Measurements from ENCODE around the gene DNAH3. TPM values are rescaled to one million over a fixed set of nuclear protein-coding genes. Genes with fewer than 3 reads are reported as not detected.

DNAH3 gene
- total RNA-seq, 1 experiment from 2014 or later = 0.57 TPM

GRCh38 chr16:20942256-20942655, 208.4 kb downstream of the DNAH3 start (continued):
- no peak for TF ChIP-seq ZNF219 (CRISPR knock-in tag; IDR thresholded peaks at IDR 0.05; ENCODE audit: borderline replicate concordance)
- TF ChIP-seq, protein P1, sequence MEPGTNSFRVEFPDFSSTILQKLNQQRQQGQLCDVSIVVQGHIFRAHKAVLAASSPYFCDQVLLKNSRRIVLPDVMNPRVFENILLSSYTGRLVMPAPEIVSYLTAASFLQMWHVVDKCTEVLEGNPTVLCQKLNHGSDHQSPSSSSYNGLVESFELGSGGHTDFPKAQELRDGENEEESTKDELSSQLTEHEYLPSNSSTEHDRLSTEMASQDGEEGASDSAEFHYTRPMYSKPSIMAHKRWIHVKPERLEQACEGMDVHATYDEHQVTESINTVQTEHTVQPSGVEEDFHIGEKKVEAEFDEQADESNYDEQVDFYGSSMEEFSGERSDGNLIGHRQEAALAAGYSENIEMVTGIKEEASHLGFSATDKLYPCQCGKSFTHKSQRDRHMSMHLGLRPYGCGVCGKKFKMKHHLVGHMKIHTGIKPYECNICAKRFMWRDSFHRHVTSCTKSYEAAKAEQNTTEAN (CRISPR knock-in tag; IDR thresholded peaks at IDR 0.05) = no peak

DNA sequence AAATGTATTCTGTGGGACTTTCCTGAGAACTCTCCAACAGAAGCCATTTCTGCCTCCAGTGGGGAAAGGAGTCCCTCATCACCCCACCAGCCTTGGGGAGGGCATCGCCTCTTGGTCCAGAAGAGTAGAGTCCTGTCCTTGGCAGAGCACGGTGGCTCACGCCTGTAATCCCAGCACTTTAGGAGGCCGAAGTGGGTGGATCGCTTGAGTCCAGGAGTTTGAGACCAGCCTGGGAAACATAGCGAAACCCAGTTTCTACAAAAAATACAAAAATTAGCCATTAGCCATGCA, 209.1 kb downstream of the DNAH3 start:
- Mint-ChIP-seq H3K4me3 (no peak overlapping the region), H3K4me1 (peaks cover 18% of the 10 kb centered on the region), H3K9me3 (no peaks in the 10 kb centered on the region), H3K27me3 (ENCODE audit: low read depth) (no peaks in the 10 kb centered on the region), H3K36me3 (no peaks in the 10 kb centered on the region), H3K27ac (no peak overlapping the region)
- ATAC-seq = no peak
- CTCF ChIA-PET = interaction anchor here (0.6 to 1.2 kb wide), 3 partner anchors 60 to 288 kb away, joined by 3 read pairs; no protein-coding TSS in a partner anchor
- no peak for DNase-seq (ENCODE audit: low spot score)
- POLR2A ChIA-PET = no interaction called here
- TF ChIP-seq, protein P2, sequence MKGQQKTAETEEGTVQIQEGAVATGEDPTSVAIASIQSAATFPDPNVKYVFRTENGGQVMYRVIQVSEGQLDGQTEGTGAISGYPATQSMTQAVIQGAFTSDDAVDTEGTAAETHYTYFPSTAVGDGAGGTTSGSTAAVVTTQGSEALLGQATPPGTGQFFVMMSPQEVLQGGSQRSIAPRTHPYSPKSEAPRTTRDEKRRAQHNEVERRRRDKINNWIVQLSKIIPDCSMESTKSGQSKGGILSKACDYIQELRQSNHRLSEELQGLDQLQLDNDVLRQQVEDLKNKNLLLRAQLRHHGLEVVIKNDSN (CRISPR knock-in tag; IDR thresholded peaks at IDR 0.05) = no peak
- TF ChIP-seq ZNF532 (CRISPR knock-in tag; IDR thresholded peaks at IDR 0.05; ENCODE audit: borderline replicate concordance) = no peak
- TF ChIP-seq HMGA2 (CRISPR knock-in tag; IDR thresholded peaks at IDR 0.05) = no peak
- TF ChIP-seq, protein P3, sequence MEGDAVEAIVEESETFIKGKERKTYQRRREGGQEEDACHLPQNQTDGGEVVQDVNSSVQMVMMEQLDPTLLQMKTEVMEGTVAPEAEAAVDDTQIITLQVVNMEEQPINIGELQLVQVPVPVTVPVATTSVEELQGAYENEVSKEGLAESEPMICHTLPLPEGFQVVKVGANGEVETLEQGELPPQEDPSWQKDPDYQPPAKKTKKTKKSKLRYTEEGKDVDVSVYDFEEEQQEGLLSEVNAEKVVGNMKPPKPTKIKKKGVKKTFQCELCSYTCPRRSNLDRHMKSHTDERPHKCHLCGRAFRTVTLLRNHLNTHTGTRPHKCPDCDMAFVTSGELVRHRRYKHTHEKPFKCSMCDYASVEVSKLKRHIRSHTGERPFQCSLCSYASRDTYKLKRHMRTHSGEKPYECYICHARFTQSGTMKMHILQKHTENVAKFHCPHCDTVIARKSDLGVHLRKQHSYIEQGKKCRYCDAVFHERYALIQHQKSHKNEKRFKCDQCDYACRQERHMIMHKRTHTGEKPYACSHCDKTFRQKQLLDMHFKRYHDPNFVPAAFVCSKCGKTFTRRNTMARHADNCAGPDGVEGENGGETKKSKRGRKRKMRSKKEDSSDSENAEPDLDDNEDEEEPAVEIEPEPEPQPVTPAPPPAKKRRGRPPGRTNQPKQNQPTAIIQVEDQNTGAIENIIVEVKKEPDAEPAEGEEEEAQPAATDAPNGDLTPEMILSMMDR (IDR thresholded peaks at IDR 0.05) = no peak
- TF ChIP-seq RORB (CRISPR knock-in tag; IDR thresholded peaks at IDR 0.05) = no peak
- TF ChIP-seq, protein P4, sequence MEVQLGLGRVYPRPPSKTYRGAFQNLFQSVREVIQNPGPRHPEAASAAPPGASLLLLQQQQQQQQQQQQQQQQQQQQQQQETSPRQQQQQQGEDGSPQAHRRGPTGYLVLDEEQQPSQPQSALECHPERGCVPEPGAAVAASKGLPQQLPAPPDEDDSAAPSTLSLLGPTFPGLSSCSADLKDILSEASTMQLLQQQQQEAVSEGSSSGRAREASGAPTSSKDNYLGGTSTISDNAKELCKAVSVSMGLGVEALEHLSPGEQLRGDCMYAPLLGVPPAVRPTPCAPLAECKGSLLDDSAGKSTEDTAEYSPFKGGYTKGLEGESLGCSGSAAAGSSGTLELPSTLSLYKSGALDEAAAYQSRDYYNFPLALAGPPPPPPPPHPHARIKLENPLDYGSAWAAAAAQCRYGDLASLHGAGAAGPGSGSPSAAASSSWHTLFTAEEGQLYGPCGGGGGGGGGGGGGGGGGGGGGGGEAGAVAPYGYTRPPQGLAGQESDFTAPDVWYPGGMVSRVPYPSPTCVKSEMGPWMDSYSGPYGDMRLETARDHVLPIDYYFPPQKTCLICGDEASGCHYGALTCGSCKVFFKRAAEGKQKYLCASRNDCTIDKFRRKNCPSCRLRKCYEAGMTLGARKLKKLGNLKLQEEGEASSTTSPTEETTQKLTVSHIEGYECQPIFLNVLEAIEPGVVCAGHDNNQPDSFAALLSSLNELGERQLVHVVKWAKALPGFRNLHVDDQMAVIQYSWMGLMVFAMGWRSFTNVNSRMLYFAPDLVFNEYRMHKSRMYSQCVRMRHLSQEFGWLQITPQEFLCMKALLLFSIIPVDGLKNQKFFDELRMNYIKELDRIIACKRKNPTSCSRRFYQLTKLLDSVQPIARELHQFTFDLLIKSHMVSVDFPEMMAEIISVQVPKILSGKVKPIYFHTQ (CRISPR knock-in tag; IDR thresholded peaks at IDR 0.05) = no peak
- TF ChIP-seq, protein P5, sequence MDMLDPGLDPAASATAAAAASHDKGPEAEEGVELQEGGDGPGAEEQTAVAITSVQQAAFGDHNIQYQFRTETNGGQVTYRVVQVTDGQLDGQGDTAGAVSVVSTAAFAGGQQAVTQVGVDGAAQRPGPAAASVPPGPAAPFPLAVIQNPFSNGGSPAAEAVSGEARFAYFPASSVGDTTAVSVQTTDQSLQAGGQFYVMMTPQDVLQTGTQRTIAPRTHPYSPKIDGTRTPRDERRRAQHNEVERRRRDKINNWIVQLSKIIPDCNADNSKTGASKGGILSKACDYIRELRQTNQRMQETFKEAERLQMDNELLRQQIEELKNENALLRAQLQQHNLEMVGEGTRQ (CRISPR knock-in tag; IDR thresholded peaks at IDR 0.05) = no peak
- TF ChIP-seq MXD4 (CRISPR knock-in tag; IDR thresholded peaks at IDR 0.05; ENCODE audit: borderline replicate concordance) = no peak
- no peak for TF ChIP-seq GRHL2 (CRISPR knock-in tag; IDR thresholded peaks at IDR 0.05; ENCODE audit: insufficient replicate concordance, severe bottlenecking)
- TF ChIP-seq PRRX2 (CRISPR knock-in tag; IDR thresholded peaks at IDR 0.05) = no peak
- TF ChIP-seq FOXP4 (CRISPR knock-in tag; IDR thresholded peaks at IDR 0.05) = no peak
- TF ChIP-seq, protein P6, sequence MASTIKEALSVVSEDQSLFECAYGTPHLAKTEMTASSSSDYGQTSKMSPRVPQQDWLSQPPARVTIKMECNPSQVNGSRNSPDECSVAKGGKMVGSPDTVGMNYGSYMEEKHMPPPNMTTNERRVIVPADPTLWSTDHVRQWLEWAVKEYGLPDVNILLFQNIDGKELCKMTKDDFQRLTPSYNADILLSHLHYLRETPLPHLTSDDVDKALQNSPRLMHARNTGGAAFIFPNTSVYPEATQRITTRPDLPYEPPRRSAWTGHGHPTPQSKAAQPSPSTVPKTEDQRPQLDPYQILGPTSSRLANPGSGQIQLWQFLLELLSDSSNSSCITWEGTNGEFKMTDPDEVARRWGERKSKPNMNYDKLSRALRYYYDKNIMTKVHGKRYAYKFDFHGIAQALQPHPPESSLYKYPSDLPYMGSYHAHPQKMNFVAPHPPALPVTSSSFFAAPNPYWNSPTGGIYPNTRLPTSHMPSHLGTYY (CRISPR knock-in tag; IDR thresholded peaks at IDR 0.05) = no peak
- no peak for TF ChIP-seq RELA (CRISPR knock-in tag; IDR thresholded peaks at IDR 0.05; ENCODE audit: borderline replicate concordance)
- TF ChIP-seq JAZF1 (CRISPR knock-in tag; IDR thresholded peaks at IDR 0.05) = no peak
- no peak for TF ChIP-seq ETV6 (CRISPR knock-in tag; IDR thresholded peaks at IDR 0.05)
- TF ChIP-seq ZBTB21 (CRISPR knock-in tag; IDR thresholded peaks at IDR 0.05; ENCODE audit: borderline replicate concordance) = no peak
